Prostate gland (tissue), 2 donors: Measurements from ENCODE around the gene PARVB.

Experiments
- POLR2A ChIP-seq: fragments of 450-650 bp; IDR thresholded peaks from one replicate; pipeline ENCODE4 v1.6.1; 2016; ENCODE audit warnings: antibody characterized with exemption, mild to moderate bottlenecking
- POLR2AphosphoS5 ChIP-seq: sonication (generic); formaldehyde crosslinking; IDR thresholded peaks from one replicate; pipeline ENCODE4 v1.6.1; 2017; ENCODE audit warnings: antibody characterized with exemption
- TF ChIP-seq, protein P1 (sequence below), 4 experiments: fragments of 200-600 bp in 2 of 4; fragments of 450-650 bp in 2 of 4; sonication (generic) in 2 of 4; IDR thresholded peaks; 1 replicate in 3 of 4; 2 replicates in 1 of 4; pipeline ENCODE4 v1.5.1; 2016 to 2019; ENCODE audit warnings: antibody characterized with exemption in 4 of 4, mild to moderate bottlenecking in 2 of 4, moderate library complexity in 2 of 4

DNA sequence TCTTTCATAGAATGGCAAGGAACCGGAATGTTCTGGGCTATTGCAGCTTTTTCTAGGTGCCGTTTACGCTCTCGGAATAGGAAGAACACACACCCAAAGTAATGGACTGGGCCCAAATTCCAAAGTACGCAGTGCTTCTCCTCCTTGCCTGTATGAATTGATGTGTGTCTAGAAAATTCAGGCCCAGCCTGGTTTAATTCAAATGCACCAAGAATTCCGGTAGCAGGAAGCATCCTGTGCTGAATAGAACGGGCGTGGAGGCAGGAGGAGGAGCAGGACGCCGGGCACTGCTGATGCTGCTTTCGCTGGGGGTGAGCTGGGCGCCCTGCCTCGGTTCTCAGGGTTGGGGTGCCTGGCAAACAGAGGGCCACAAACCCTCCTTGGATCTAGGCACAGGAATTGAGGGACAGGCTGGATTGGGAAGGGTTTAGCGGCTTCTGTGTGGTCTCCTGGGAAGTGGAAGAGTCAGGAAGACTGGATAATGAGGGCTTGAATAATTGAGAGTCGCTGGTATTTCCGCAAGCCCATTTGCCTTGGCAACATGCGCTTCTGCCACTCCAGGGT is 2.0 kb downstream of the PARVB start:
- TF ChIP-seq, protein P1, sequence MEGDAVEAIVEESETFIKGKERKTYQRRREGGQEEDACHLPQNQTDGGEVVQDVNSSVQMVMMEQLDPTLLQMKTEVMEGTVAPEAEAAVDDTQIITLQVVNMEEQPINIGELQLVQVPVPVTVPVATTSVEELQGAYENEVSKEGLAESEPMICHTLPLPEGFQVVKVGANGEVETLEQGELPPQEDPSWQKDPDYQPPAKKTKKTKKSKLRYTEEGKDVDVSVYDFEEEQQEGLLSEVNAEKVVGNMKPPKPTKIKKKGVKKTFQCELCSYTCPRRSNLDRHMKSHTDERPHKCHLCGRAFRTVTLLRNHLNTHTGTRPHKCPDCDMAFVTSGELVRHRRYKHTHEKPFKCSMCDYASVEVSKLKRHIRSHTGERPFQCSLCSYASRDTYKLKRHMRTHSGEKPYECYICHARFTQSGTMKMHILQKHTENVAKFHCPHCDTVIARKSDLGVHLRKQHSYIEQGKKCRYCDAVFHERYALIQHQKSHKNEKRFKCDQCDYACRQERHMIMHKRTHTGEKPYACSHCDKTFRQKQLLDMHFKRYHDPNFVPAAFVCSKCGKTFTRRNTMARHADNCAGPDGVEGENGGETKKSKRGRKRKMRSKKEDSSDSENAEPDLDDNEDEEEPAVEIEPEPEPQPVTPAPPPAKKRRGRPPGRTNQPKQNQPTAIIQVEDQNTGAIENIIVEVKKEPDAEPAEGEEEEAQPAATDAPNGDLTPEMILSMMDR (IDR thresholded peaks at IDR 0.05): no peak
- TF ChIP-seq POLR2AphosphoS5 (no peak), POLR2A (no peak)
